Measurements from ENCODE around the gene CASP7.

- TF ChIP-seq CTCF (IDR thresholded peaks at IDR 0.05) (no peak), POLR2A (IDR thresholded peaks at IDR 0.05) (no peak), EP300 (IDR thresholded peaks at IDR 0.05; ENCODE audit: low read depth) (no peak), POLR2AphosphoS5 (IDR thresholded peaks at IDR 0.05) (no peak)
These were observed 12.9 kb upstream of the CASP7 start for GRCh38 chr10:113666682-113667252.
